HepG2 (cell line): Measurements from ENCODE around the gene ASPHD1. TPM values are rescaled to one million over a fixed set of nuclear protein-coding genes. Genes with fewer than 3 reads are reported as not detected.

Experiments used
- ATAC-seq: fragments of 200-7000 bp; cut with Tn5 transposase; 3 replicates; pipeline ENCODE4 v1.9.1; 2020; ENCODE audit warnings: mild to moderate bottlenecking, moderate library complexity
- BruUV-seq: library from RNA; stranded (reverse); fragments of 400-500 nt; replicated peaks from 2 replicates; lab custom pipeline; 2021; lab: Mats Ljungman, UMichigan
- CTCF ChIA-PET: fragments of 300-600 bp; formaldehyde crosslinking; extraction: SDS; loops from one replicate; lab custom pipeline; 2021; ENCODE audit warnings: low total read pairs, inconsistent platforms, low intra/inter-chr PET ratio; lab: Yijun Ruan, JAX
- POLR2A ChIA-PET: fragments of 350-600 bp; sonication (Branson Sonifier 250); formaldehyde crosslinking; loops from one replicate; lab custom pipeline; 2020; ENCODE audit warnings: antibody characterized with exemption, inconsistent platforms; lab: Yijun Ruan, JAX
- DNase-seq: peaks from one replicate; pipeline ENCODE4 v3.0.0-alpha.2; 2015; ENCODE audit warnings: low spot score
- FAIRE-seq: peaks from 3 replicates; lab custom pipeline; 2011; peaks lifted over from hg19 to GRCh38; lab: Jason Lieb, UNC
- H2AFZ ChIP-seq: one replicate; pipeline ENCODE4 v1.6.1; 2011; ENCODE audit warnings: low read length, inconsistent platforms
- H3K27ac ChIP-seq: fragments of 300-600 bp; 3 replicates; pipeline ENCODE4 v1.8.0; 2011; ENCODE audit warnings: mixed run types, mild to moderate bottlenecking, mixed read lengths, low read length, inconsistent platforms; ENCODE audit not compliant: insufficient read depth; ENCODE audit errors: extremely low read length
- H3K27me3 ChIP-seq, 2 experiments: fragments of 200-600 bp in 1 of 2; 2 replicates in 1 of 2; 3 replicates in 1 of 2; pipeline versions ENCODE4 v1.6.0 to v1.8.0; 2011; ENCODE audit warnings: low read length in 2 of 2, mild to moderate bottlenecking in 2 of 2, moderate library complexity in 2 of 2, inconsistent platforms in 1 of 2; ENCODE audit not compliant: insufficient read depth in 2 of 2, control insufficient read depth in 1 of 2
- H3K36me3 ChIP-seq, 2 experiments: fragments of 200-600 bp in 1 of 2; replicated peaks in 1 of 2; 2 replicates in 1 of 2; 3 replicates in 1 of 2; pipeline versions ENCODE4 v1.5.1 to v1.8.0; 2011; ENCODE audit warnings: low read length in 2 of 2, inconsistent platforms in 1 of 2; ENCODE audit not compliant: insufficient read depth in 2 of 2, control insufficient read depth in 1 of 2
- H3K4me1 ChIP-seq: 2 replicates; pipeline ENCODE4 v1.5.1; 2012; ENCODE audit warnings: low read length, inconsistent platforms; ENCODE audit not compliant: insufficient read depth
- H3K4me2 ChIP-seq: 2 replicates; pipeline ENCODE4 v1.6.0; 2011; ENCODE audit warnings: low read depth, low read length, inconsistent platforms
- H3K4me3 ChIP-seq, 3 experiments: fragments of 200-600 bp in 1 of 3; sonication (generic), shearing (Covaris generic) in 1 of 3; replicated peaks in 1 of 3; 2 replicates each; pipeline ENCODE4 v1.5.1; 2011 to 2016; ENCODE audit warnings: low read length in 3 of 3, inconsistent platforms in 2 of 3, low read depth in 2 of 3, mild to moderate bottlenecking in 2 of 3, control low read depth in 1 of 3, mixed read lengths in 1 of 3; ENCODE audit not compliant: insufficient read depth in 1 of 3
- H3K79me2 ChIP-seq: one replicate; pipeline ENCODE4 v1.6.1; 2011; ENCODE audit warnings: low read length, inconsistent platforms; ENCODE audit not compliant: insufficient read depth
- H3K9ac ChIP-seq: 2 replicates; pipeline ENCODE4 v1.6.0; 2011; ENCODE audit warnings: mild to moderate bottlenecking, low read depth, low read length, inconsistent platforms; ENCODE audit not compliant: insufficient read depth
- H3K9me3 ChIP-seq: 2 replicates; pipeline ENCODE4 v1.5.1; 2012; ENCODE audit warnings: mild to moderate bottlenecking, low read length
- H4K20me1 ChIP-seq: 2 replicates; pipeline ENCODE4 v1.6.0; 2011; ENCODE audit warnings: inconsistent platforms, mild to moderate bottlenecking, low read length, moderate library complexity; ENCODE audit not compliant: insufficient read depth
- ESRRA ChIP-seq: sonication (generic); formaldehyde crosslinking; IDR thresholded peaks from 2 replicates; pipeline ENCODE4 v1.5.1; 2020; ENCODE audit warnings: mild to moderate bottlenecking, low read depth, missing genetic modification reagents
- HNF1B ChIP-seq: sonication (generic); formaldehyde crosslinking; IDR thresholded peaks from 2 replicates; pipeline ENCODE4 v1.5.1; 2020; ENCODE audit warnings: mild to moderate bottlenecking, moderate library complexity, missing genetic modification reagents
- SALL1 ChIP-seq: sonication (generic); formaldehyde crosslinking; IDR thresholded peaks from 2 replicates; pipeline ENCODE4 v1.8.0; 2022; ENCODE audit warnings: mild to moderate bottlenecking, missing genetic modification reagents
- SOX5 ChIP-seq: IDR thresholded peaks from 2 replicates; pipeline ENCODE4 v1.6.1; 2016; ENCODE audit warnings: borderline replicate concordance
- SOX6 ChIP-seq, 2 experiments: fragments of 450-650 bp in 1 of 2; sonication (generic) in 1 of 2; formaldehyde crosslinking in 1 of 2; IDR thresholded peaks; 2 replicates each; pipeline versions ENCODE4 v1.4.0 to v1.6.1; 2017 to 2020; ENCODE audit warnings: antibody characterized with exemption in 1 of 2, mild to moderate bottlenecking in 1 of 2, missing genetic modification reagents in 1 of 2
- SRSF9 ChIP-seq: fragments of 200-400 bp; formaldehyde crosslinking; IDR thresholded peaks from 2 replicates; pipeline ENCODE4 v1.6.1; 2018; ENCODE audit warnings: borderline replicate concordance, mild to moderate bottlenecking, low read depth, low read length; ENCODE audit not compliant: insufficient read depth, poor library complexity, severe bottlenecking
- ZBTB38 ChIP-seq: sonication (generic); formaldehyde crosslinking; IDR thresholded peaks from 2 replicates; pipeline ENCODE4 v1.5.1; 2020; ENCODE audit warnings: mild to moderate bottlenecking, missing genetic modification reagents
- ZC3H13 ChIP-seq: sonication (generic); formaldehyde crosslinking; IDR thresholded peaks from 2 replicates; pipeline ENCODE4 v1.8.1; 2023; ENCODE audit warnings: mild to moderate bottlenecking, missing genetic modification reagents, moderate library complexity
- ZMAT3 ChIP-seq: sonication (generic); formaldehyde crosslinking; conservative IDR thresholded peaks from 2 replicates; pipeline ENCODE4 v1.7.0; 2021; ENCODE audit warnings: missing genetic modification reagents
- ZNF362 ChIP-seq: sonication (generic); formaldehyde crosslinking; IDR thresholded peaks from 2 replicates; pipeline ENCODE4 v1.4.0; 2020; ENCODE audit warnings: missing genetic modification reagents, mild to moderate bottlenecking, borderline replicate concordance
- WGBS: methylation state at CpG from one replicate; pipeline ENCODE4 v1.1.6; 2017; ENCODE audit warnings: low lambda C conversion rate; 5-methylcytosine and 5-hydroxymethylcytosine counted together
- in situ Hi-C: cut with HindIII; loops from 2 replicates; pipeline ENCODE4 v1.10.0; 2017; ENCODE audit warnings: low pct_unique_long_range_greater_than_20kb; ENCODE audit not compliant: extremely low pct_ligation_motif_present
- intact Hi-C: fragments of 100-400 bp; cut with micrococcal nuclease; formaldehyde crosslinking; loops from one replicate; pipeline ENCODE4 v1.10.0; 2022; ENCODE audit not compliant: unreplicated experiment
- polyA plus RNA-seq, 8 experiments: library from polyadenylated mRNA; depleted of rRNA in 3 of 8; stranded (reverse) in 7 of 8; unstranded in 1 of 8; fragments of >200 nt; fragmentation: Illumina TruSeq in 4 of 8; extraction: Trizol in 4 of 8; gene quantifications; 2 replicates each; pipeline versions ENCODE4 v1.2.1 to v1.2.3, GENCODE V29; 2011 to 2016; ENCODE audit warnings: low read depth in 4 of 8, missing spikeins in 1 of 8, mixed read lengths in 1 of 8; ENCODE audit not compliant: insufficient read depth in 1 of 8
- total RNA-seq, 5 experiments: library from RNA; depleted of rRNA; stranded (reverse); fragments of >200 nt; fragmentation: Illumina TruSeq; extraction: Trizol; gene quantifications; 2 replicates each; pipeline ENCODE4 v1.2.3, GENCODE V29; 2016; ENCODE audit warnings: low read depth in 1 of 5
- TF ChIP-seq, protein P1 (sequence below): IDR thresholded peaks from 2 replicates; pipeline ENCODE4 v1.4.0; 2020; ENCODE audit warnings: mild to moderate bottlenecking, missing genetic modification reagents
- TF ChIP-seq, protein P2 (sequence below): sonication (generic); formaldehyde crosslinking; IDR thresholded peaks from 2 replicates; pipeline ENCODE4 v1.4.0; 2020; ENCODE audit warnings: mild to moderate bottlenecking, missing genetic modification reagents

The ASPHD1 gene
- total and polyA plus RNA-seq, 2 of the 13 experiments (the other 11 are each of a cell fraction or from before 2014, with no cell fraction given): 13.1 to 19.7 TPM

DNA sequence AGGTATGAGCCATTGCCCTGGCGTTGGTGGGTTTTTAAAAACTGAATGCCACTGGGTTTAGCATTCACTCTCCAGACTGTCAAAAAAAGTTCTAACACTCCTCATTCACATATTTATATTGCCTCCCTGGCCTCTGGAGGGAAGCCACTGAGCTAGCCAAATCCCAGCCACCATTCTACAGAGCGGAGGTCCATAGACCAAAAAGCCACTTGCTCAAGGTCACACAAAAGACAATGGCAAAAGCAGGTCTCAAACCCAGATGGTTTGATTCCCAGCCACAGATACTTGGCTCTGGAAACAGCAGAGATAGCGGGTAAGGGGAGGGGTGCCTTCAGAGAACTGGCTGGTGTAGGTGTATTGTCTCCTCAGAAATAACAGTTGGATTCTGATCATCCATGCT is 19.2 kb upstream of the ASPHD1 start:
- H4K20me1 ChIP-seq: no peaks in the 10 kb centered on the region
- no peak overlapping the region for H3K4me3 ChIP-seq
- ATAC-seq (peak; percentile 61), FAIRE-seq (peak; percentile 50), DNase-seq (peak; percentile 38)
- peaks cover 4 to 15% of the 10 kb centered on the region in 2 experiments; a peak in 3 of 5 replicates for H3K36me3 ChIP-seq
- WGBS: 98% methylated on average over 3 of the region's 3 CpGs
- H2AFZ ChIP-seq: no peak overlapping the region
- in situ Hi-C loops: no loop called here
- ChIA-PET CTCF (no interaction called here), POLR2A (interaction anchor here (0.7 to 1.0 kb wide), 2 partner anchors 11 to 73 kb away, joined by 4 read pairs; no protein-coding TSS in a partner anchor)
- peaks cover 12% of the 10 kb centered on the region for H3K4me1 ChIP-seq
- H3K27me3 ChIP-seq: no peaks in the 10 kb centered on the region
- no peaks in the 10 kb centered on the region for H3K79me2 ChIP-seq
- H3K9me3 ChIP-seq: no peaks in the 10 kb centered on the region
- H3K27ac ChIP-seq: peak overlapping the region; percentile 12
- H3K9ac ChIP-seq: no peak overlapping the region
- no TSS peak for BruUV-seq
- intact Hi-C loops: no loop called here
- H3K4me2 ChIP-seq: no peak overlapping the region
- 0 out of 2 replicates have a peak, but pooled peaks have one; percentile 19 for TF ChIP-seq ZBTB38 (CRISPR knock-in tag)
- peak; percentile 45; the same call in 1 of the 2 replicates for TF ChIP-seq SOX5 (CRISPR knock-in tag)
- no peak for TF ChIP-seq SRSF9
- no peak for TF ChIP-seq ZMAT3
- peak; percentile 95 for TF ChIP-seq ESRRA (CRISPR knock-in tag)
- TF ChIP-seq SOX6 (IDR thresholded peaks at IDR 0.05): no peak
- peak; percentile 66; the same call in 1 of the 2 replicates for TF ChIP-seq SOX6 (CRISPR knock-in tag; IDR thresholded peaks at IDR 0.05)
- no peak for TF ChIP-seq ZC3H13 (CRISPR knock-in tag)
- TF ChIP-seq HNF1B (CRISPR knock-in tag): peak; percentile 62
- TF ChIP-seq SALL1: peak; percentile 33; the same call in 1 of the 2 replicates
- TF ChIP-seq, protein P1, sequence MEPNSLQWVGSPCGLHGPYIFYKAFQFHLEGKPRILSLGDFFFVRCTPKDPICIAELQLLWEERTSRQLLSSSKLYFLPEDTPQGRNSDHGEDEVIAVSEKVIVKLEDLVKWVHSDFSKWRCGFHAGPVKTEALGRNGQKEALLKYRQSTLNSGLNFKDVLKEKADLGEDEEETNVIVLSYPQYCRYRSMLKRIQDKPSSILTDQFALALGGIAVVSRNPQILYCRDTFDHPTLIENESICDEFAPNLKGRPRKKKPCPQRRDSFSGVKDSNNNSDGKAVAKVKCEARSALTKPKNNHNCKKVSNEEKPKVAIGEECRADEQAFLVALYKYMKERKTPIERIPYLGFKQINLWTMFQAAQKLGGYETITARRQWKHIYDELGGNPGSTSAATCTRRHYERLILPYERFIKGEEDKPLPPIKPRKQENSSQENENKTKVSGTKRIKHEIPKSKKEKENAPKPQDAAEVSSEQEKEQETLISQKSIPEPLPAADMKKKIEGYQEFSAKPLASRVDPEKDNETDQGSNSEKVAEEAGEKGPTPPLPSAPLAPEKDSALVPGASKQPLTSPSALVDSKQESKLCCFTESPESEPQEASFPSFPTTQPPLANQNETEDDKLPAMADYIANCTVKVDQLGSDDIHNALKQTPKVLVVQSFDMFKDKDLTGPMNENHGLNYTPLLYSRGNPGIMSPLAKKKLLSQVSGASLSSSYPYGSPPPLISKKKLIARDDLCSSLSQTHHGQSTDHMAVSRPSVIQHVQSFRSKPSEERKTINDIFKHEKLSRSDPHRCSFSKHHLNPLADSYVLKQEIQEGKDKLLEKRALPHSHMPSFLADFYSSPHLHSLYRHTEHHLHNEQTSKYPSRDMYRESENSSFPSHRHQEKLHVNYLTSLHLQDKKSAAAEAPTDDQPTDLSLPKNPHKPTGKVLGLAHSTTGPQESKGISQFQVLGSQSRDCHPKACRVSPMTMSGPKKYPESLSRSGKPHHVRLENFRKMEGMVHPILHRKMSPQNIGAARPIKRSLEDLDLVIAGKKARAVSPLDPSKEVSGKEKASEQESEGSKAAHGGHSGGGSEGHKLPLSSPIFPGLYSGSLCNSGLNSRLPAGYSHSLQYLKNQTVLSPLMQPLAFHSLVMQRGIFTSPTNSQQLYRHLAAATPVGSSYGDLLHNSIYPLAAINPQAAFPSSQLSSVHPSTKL (CRISPR knock-in tag): 0 out of 2 replicates have a peak, but pooled peaks have one; percentile 6
- TF ChIP-seq, protein P2, sequence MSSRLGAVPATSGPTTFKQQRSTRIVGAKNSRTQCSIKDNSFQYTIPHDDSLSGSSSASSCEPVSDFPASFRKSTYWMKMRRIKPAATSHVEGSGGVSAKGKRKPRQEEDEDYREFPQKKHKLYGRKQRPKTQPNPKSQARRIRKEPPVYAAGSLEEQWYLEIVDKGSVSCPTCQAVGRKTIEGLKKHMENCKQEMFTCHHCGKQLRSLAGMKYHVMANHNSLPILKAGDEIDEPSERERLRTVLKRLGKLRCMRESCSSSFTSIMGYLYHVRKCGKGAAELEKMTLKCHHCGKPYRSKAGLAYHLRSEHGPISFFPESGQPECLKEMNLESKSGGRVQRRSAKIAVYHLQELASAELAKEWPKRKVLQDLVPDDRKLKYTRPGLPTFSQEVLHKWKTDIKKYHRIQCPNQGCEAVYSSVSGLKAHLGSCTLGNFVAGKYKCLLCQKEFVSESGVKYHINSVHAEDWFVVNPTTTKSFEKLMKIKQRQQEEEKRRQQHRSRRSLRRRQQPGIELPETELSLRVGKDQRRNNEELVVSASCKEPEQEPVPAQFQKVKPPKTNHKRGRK (CRISPR knock-in tag): no peak
- peak; percentile 42; the same call in 1 of the 2 replicates for TF ChIP-seq ZNF362
